Smooth muscle cell (in vitro differentiated cells): ENCODE data around the gene MATR3. TPM values are rescaled to one million over a fixed set of nuclear protein-coding genes. Genes with fewer than 3 reads are reported as not detected.
"Not testable (repeated sequence)": the region's sequence is repeated elsewhere in the genome, so short reads cannot be mapped to it uniquely, and the experiment has no call there.

Source experiments
- DNase-seq: peaks from one replicate; lab custom pipeline; 2025; ENCODE audit not compliant: unreplicated experiment; lab: John Stamatoyannopoulos, UW
- H2AFZ ChIP-seq: fragments of 200-600 bp; sonication (generic); 2 replicates; pipeline ENCODE4 v1.6.0; 2016; ENCODE audit warnings: antibody characterized with exemption, low read depth, mild to moderate bottlenecking
- H3F3A ChIP-seq: fragments of 200-600 bp; sonication (generic); 2 replicates; pipeline ENCODE4 v1.6.0; 2017; ENCODE audit warnings: antibody characterized with exemption, low read depth
- H3K27ac ChIP-seq: fragments of 200-600 bp; sonication (generic); 2 replicates; pipeline ENCODE4 v1.5.1; 2016; ENCODE audit warnings: low read depth, mild to moderate bottlenecking
- H3K27me3 ChIP-seq: fragments of 200-600 bp; sonication (generic); 2 replicates; pipeline ENCODE4 v1.6.1; 2016; ENCODE audit warnings: low read depth, mild to moderate bottlenecking
- H3K36me3 ChIP-seq: fragments of 200-600 bp; sonication (generic); 2 replicates; pipeline ENCODE4 v1.5.1; 2016; ENCODE audit warnings: low read depth
- H3K4me1 ChIP-seq: fragments of 200-600 bp; sonication (generic); 2 replicates; pipeline ENCODE4 v1.5.1; 2016; ENCODE audit warnings: low read depth
- H3K4me2 ChIP-seq: fragments of 200-600 bp; sonication (generic); 2 replicates; pipeline ENCODE4 v1.6.0; 2016; ENCODE audit warnings: mild to moderate bottlenecking
- H3K4me3 ChIP-seq: fragments of 200-600 bp; sonication (generic); 2 replicates; pipeline ENCODE4 v1.5.1; 2016; ENCODE audit warnings: mild to moderate bottlenecking
- H3K79me2 ChIP-seq: fragments of 200-600 bp; sonication (generic); 2 replicates; pipeline ENCODE4 v1.6.0; 2016; ENCODE audit warnings: low read depth, mild to moderate bottlenecking
- H3K9ac ChIP-seq: fragments of 200-600 bp; sonication (generic); 2 replicates; pipeline ENCODE4 v1.6.0; 2016; ENCODE audit warnings: low read depth
- H3K9me3 ChIP-seq: fragments of 200-600 bp; sonication (generic); replicated peaks from 2 replicates; pipeline ENCODE4 v1.5.1; 2016; ENCODE audit warnings: low read depth
- H4K20me1 ChIP-seq: fragments of 200-600 bp; sonication (generic); 2 replicates; pipeline ENCODE4 v1.6.0; 2016; ENCODE audit warnings: low read depth
- WGBS: methylation state at CpG from one replicate; pipeline ENCODE4 v1.1.7; 2016; ENCODE audit warnings: low lambda C conversion rate; 5-methylcytosine and 5-hydroxymethylcytosine counted together
- polyA plus RNA-seq: library from polyadenylated mRNA; unstranded; fragments of >200 nt; fragmentation: Nextera tagmentation; extraction: Ambion mirVana; gene quantifications from 2 replicates; pipeline ENCODE4 v1.2.1, GENCODE V29; 2016
- total RNA-seq: library from RNA; depleted of rRNA; stranded (reverse); fragments of >200 nt; gene quantifications from 2 replicates; pipeline ENCODE4 v1.2.3, GENCODE V29; 2014
- TF ChIP-seq, protein P1 (sequence below): fragments of 200-600 bp; sonication (generic); IDR thresholded peaks from 2 replicates; pipeline ENCODE4 v1.5.1; 2017; ENCODE audit warnings: borderline replicate concordance, mild to moderate bottlenecking, antibody characterized with exemption; ENCODE audit not compliant: insufficient read depth, poor library complexity, severe bottlenecking

MATR3 gene
- total and polyA plus RNA-seq, 2 experiments from 2014 or later, result 169 to 267 TPM

DNA sequence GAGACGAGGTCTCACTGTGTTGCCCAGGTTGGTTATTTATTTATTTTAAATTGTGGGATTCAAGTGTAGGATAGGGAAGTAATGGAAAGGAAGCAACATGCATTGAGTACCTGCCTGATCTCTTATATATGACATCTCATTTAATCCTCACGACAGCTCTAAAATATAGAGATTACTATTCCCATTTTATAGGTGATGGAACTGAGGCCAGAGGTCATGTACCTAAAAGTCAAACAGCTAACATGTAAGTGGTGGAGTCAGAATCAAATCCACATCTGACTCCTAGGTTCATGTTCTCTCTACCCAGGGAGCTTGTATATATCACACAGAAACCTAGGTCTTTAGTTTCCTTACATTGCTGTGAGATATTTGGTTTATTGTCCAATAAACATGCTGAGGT, 26.1 kb upstream of the MATR3 start:
- Histone ChIP-seq H3K79me2 (no peaks in the 10 kb centered on the region), H3K36me3 (no peaks in the 10 kb centered on the region), H3K27ac (no peak overlapping the region), H3K4me1 (peaks cover under 1% of the 10 kb centered on the region), H4K20me1 (no peaks in the 10 kb centered on the region), H3K27me3 (no peaks in the 10 kb centered on the region), H3K9ac (no peak overlapping the region), H3K4me3 (no peak overlapping the region), H3K4me2 (no peak overlapping the region), H3F3A (peaks cover 6% of the 10 kb centered on the region), H2AFZ (no peak overlapping the region), H3K9me3 (no peaks in the 10 kb centered on the region)
- TF ChIP-seq, protein P1, sequence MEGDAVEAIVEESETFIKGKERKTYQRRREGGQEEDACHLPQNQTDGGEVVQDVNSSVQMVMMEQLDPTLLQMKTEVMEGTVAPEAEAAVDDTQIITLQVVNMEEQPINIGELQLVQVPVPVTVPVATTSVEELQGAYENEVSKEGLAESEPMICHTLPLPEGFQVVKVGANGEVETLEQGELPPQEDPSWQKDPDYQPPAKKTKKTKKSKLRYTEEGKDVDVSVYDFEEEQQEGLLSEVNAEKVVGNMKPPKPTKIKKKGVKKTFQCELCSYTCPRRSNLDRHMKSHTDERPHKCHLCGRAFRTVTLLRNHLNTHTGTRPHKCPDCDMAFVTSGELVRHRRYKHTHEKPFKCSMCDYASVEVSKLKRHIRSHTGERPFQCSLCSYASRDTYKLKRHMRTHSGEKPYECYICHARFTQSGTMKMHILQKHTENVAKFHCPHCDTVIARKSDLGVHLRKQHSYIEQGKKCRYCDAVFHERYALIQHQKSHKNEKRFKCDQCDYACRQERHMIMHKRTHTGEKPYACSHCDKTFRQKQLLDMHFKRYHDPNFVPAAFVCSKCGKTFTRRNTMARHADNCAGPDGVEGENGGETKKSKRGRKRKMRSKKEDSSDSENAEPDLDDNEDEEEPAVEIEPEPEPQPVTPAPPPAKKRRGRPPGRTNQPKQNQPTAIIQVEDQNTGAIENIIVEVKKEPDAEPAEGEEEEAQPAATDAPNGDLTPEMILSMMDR, result no peak
- no peak for DNase-seq
- 87% methylated on average over 2 of the region's 2 CpGs for WGBS

DNA sequence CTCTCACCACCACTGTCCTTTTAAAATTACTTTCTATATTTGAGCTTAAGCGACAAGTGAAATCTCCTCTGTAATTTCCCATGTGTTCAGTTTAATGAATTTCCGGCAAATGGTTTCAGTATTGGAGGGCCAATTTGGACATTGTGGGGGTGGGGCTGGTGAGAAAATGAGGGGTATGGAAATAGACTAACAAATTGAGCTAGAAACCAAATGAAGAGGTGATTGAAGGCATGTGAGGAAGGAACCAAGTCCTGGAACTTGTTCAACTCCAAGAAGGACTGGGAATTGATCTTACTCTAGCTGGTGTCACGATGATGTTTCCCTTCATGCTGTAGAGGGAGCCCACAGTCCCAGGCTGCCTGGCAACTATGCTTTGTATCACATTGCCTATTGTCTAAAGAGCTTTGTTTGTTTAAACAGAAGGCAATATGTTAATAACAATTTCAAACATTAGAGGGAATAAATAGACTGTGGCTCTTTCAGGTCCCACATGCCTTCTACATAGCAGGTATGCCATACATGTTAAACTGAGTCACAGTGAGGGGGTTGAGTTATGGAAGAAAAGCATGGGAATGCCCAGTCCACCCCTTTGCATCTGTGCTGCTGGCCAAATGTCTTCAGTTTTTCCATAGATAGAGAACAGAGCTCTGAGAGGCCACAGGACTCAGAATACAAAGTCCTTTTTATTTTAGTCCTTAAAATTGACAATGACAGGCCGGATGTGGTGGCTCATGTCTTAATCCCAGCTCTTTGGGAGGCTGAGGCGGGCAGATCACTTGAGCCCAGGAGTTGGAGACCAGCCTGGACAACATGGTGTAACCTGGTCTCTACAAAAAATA, 25.0 kb upstream of the MATR3 start:
- peaks cover 7% of the 10 kb centered on the region for H3K4me1 ChIP-seq
- H3K36me3 ChIP-seq, result no peaks in the 10 kb centered on the region
- H2AFZ ChIP-seq, result no peak overlapping the region
- DNase-seq, result no peak
- H3K27ac ChIP-seq, result no peak overlapping the region
- H3K4me2 ChIP-seq, result no peak overlapping the region
- H3K9ac ChIP-seq, result no peak overlapping the region
- no peak overlapping the region for H3K4me3 ChIP-seq
- WGBS, result 75% methylated on average over 5 of the region's 5 CpGs
- TF ChIP-seq, protein P1, result no peak
- H3F3A ChIP-seq, result peaks cover 13% of the 10 kb centered on the region
- H4K20me1 ChIP-seq, result no peaks in the 10 kb centered on the region
- H3K9me3 ChIP-seq, result no peaks in the 10 kb centered on the region
- no peaks in the 10 kb centered on the region for H3K79me2 ChIP-seq
- H3K27me3 ChIP-seq, result no peaks in the 10 kb centered on the region

DNA sequence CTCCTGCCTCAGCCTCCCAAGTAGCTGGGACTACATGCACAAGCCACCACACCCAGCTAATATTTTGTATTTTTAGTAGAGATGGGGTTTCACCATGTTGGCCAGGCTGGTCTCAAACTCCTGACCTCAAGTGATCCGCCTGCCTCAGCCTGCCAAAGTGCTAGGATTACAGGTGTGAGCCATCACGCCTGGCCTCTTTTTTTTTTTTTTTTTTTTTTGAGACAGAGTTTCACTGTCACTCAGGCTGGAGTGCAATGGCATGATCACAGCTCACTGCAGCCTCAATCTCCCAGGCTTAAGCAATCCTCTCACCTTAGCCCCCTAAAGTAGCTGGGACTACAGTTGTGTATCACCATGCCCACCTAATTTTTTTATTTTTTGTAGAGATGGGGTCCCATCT, 22.8 kb upstream of the MATR3 start:
- Histone ChIP-seq H3K27ac (peak overlapping the region; percentile 39), H3F3A (peaks cover 13% of the 10 kb centered on the region), H3K4me1 (peaks cover 19% of the 10 kb centered on the region)
- not testable (repeated sequence) for H3K4me3 ChIP-seq, H3K4me2 ChIP-seq, H3K36me3 ChIP-seq, H3K9me3 ChIP-seq, H2AFZ ChIP-seq, H3K79me2 ChIP-seq, DNase-seq, H4K20me1 ChIP-seq, H3K9ac ChIP-seq, H3K27me3 ChIP-seq
- 97% methylated on average over 2 of the region's 2 CpGs for WGBS

DNA sequence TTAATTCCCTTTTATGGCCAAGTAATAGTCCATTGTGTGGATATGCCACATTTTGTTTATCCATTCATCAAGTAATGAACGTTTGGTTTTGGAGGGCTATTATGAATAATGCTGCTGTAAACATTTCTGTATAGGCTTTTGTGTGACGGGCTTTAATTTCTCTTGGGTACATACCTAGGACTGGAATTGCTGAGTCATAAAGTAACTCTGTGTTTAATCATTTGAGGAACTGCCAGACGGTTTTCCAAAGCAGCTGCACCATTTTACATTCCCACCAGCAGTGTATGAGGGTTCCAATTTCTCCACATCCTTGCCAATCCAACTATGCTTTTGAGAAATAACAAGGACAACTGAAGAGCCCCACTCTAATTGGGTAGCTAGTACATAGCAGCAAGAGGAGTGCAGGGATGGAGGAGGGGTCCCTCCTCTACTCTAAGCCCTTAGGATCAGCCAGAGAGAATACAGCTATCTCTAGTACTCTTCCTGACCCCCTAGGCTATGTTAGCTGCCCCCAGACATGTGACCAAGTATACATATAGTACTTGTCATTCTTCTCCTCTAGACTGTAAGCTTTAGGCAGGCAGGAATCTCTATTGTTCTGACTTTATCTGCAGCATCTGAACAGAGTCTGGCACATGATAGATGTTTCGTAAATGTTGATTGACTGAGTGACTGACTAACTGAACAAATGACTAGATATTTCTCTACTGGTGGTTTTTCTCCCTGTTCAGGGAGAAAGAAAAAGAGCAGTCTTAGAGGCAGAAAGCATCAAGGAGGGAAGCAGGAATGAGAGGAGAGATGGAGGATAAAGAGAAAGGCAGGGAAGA, 22.1 kb upstream of the MATR3 start:
- H3K4me1 ChIP-seq, result peaks cover 26% of the 10 kb centered on the region
- no peak overlapping the region for H3K4me3 ChIP-seq
- no peaks in the 10 kb centered on the region for H3K27me3 ChIP-seq
- no peak overlapping the region for H2AFZ ChIP-seq
- H3F3A ChIP-seq, result peaks cover 13% of the 10 kb centered on the region
- peak overlapping the region; percentile 39 for H3K27ac ChIP-seq
- H3K9me3 ChIP-seq, result no peaks in the 10 kb centered on the region
- 21% methylated on average over 4 of the region's 4 CpGs for WGBS
- no peak for DNase-seq
- peak overlapping the region; percentile 22 for H3K4me2 ChIP-seq
- H3K9ac ChIP-seq, result no peak overlapping the region
- no peaks in the 10 kb centered on the region for H4K20me1 ChIP-seq
- TF ChIP-seq, protein P1, result no peak
- H3K79me2 ChIP-seq, result peaks cover 5% of the 10 kb centered on the region
- H3K36me3 ChIP-seq, result no peaks in the 10 kb centered on the region
